ENCODE measurements around the gene TNNT3.
"Not testable (repeated sequence)": the region's sequence is repeated elsewhere in the genome, so short reads cannot be mapped to it uniquely, and the experiment has no call there.

Gene TNNT3

DNA sequence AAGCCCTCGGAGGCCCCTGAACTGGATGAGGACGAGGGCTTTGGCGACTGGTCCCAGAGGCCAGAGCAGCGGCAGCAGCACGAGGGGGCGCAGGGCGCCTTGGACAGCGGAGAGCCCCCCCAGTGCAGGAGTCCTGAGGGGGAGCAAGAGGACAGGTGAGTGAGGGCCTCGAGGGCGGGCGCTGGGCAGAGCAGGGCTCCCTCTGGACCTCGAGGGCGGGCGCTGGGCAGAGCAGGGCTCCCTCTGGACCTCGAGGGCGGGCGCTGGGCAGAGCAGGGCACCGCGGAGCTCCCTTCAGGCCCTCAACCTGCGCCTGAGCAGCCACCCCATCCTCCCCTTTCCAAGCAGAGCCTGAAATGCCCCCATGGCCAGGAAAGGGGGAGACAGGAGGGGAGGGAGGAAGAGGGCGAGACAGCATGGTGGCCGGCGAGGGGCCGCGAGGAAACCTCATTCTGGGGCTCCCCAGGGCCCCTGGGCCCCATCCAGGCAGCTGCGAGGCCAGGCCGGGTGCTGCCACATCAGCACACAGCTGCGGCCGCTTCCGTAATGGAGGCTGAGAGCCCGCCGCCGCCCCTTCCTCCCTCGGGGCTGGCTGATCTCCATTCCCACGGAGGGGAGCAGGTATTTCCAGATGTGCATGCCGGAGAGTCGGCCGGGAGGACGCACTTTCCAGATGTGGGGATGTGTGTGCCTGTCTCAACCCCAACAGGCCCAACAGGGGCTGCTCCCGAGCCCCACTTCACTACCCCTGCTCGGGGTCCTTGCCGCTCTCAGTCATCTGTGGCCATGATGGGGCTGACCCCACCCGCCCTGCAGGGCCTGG, 37.9 kb upstream of the TNNT3 start:
- FAIRE-seq: no peak

- FAIRE-seq: no peak
These were observed 37.0 kb upstream of the TNNT3 start for GRCh38 chr11:1882265-1883238.

- FAIRE-seq: no peak
These were observed 35.9 kb upstream of the TNNT3 start for GRCh38 chr11:1883346-1884302.

GRCh38 chr11:1884303-1884700, 35.2 kb upstream of the TNNT3 start:
- FAIRE-seq: no peak

- FAIRE-seq: not testable (repeated sequence)
These were observed 33.0 kb upstream of the TNNT3 start for GRCh38 chr11:1886551-1886950.

GRCh38 chr11:1887451-1888346, 31.8 kb upstream of the TNNT3 start:
- no peak for FAIRE-seq

DNA sequence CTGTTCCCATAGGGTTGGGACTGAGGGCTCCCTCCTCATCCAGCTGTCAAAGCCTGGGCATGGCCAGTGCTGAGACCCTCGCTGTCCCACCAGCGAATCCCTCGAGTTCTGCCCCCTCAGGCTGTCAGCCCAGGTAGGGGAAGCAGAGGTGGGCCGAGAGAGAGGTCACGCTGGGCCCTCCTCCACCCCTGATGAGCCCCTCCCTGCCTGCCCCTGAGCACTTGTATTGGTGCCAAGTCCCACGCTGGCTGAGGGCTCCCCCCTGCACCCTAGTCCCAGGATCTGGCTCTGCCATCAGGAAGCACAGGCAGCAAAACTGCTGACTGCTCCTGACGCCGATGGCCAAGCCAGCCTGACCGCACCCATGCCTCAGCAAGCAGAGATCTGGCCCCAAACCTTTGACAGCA, 31.2 kb upstream of the TNNT3 start:
- no peak for FAIRE-seq

DNA sequence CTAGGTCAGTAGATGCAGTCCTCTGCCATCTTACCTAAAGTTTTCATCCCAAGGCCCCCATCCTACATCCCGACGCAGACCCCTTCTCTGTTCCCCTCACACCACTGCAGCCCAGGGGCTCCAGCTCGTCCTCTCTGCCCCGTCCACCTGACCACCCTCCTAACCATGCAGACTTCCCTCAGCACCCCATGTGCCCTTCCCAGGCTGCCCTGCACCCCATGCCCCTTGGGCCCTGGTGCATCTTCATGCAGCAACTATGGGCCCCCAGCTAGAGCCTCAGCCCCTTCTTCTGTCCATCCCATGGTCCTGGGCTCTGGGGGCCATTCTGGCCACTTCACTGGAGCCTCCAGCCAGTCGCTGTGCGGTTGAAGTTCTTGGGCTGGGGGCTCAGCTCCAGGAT, 30.7 kb upstream of the TNNT3 start:
- FAIRE-seq: no peak

- no peak for FAIRE-seq
These were observed 30.1 kb upstream of the TNNT3 start for GRCh38 chr11:1889224-1889930.

- no peak for FAIRE-seq
These were observed 29.3 kb upstream of the TNNT3 start for GRCh38 chr11:1889941-1890855.

GRCh38 chr11:1890856-1891830, 28.4 kb upstream of the TNNT3 start:
- no peak for FAIRE-seq

- no peak for FAIRE-seq
These were observed 27.7 kb upstream of the TNNT3 start, which contains the start of gene PRR33 for GRCh38 chr11:1891831-1892115. Gene PRR33 (minus strand): TSS chr11:1891895. CDS start chr11:1890584, 1,311 bp downstream.

DNA sequence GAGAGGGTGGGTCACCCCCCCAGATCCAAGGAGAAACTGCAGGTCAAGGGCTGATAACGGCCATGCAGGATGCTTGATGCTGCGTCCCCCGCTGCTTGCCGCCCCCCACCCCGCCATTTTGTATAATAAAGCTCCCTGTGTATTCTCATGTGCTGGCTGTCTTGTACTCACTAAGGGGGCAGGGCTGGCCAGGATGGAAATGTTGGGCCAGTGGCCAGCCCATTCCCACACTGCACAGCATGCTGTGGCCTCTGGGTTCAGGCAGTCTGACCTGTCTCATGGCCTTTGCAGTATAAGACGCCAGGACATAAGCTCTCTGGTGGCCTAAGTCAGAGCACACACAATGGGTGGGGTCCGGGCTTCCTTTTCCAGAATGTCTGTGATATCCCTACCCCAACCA, 27.4 kb upstream of the TNNT3 start:
- FAIRE-seq: no peak

DNA sequence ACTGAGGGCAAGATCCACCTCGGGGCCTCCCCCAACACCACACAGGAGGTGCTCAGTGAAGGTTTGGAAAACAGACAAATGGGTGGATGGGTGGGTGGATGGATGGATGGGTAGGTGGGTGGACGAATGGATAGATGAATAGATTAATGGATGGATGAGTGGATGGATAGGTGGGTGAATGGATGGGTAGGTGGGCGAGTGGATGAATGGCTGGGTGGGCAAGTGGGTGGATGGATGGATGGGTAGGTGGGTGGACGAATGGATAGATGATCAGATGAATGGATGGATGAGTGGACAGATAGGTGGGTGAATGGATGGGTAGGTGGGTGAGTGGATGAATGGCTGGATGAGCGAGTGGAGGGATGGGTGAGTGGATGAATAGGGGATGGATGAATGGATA, 26.9 kb upstream of the TNNT3 start:
- no peak for FAIRE-seq

- FAIRE-seq: no peak
These were observed 25.7 kb upstream of the TNNT3 start for GRCh38 chr11:1893581-1894359.

- no peak for FAIRE-seq
These were observed 24.7 kb upstream of the TNNT3 start for GRCh38 chr11:1894759-1895158.

DNA sequence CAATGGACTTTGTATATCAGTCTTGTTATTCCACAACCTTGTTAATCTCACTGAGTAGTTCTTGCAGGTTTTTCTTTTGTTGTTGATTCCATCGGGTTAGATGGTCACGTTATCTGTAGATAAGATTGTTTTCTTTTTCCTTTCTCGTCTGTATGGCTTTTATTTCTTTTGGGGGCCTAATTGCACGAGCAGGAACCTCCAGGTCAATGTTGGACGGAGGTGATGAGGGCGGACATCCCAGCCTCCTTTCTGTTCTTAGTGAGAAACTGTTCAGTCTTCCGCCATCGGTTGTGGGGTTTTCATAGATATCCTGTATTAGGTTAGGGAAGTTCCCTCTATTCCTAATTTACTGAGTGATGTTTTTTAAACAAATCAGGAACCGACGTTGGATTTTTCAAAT, 23.0 kb upstream of the TNNT3 start:
- FAIRE-seq: no peak

GRCh38 chr11:1896923-1897322, 22.6 kb upstream of the TNNT3 start:
- no peak for FAIRE-seq
